ENCODE measurements around the gene SLC27A3. TPM values are rescaled to one million over a fixed set of nuclear protein-coding genes. Genes with fewer than 3 reads are reported as not detected.
"Not testable (repeated sequence)": the region's sequence is repeated elsewhere in the genome, so short reads cannot be mapped to it uniquely, and the experiment has no call there.

The SLC27A3 gene
- total RNA-seq, 1 donor from 2014 or later: 14.5 TPM

GRCh38 chr1:153763365-153764225 lies 11.6 kb upstream of the SLC27A3 start:
- DNase-seq: no peak

DNA sequence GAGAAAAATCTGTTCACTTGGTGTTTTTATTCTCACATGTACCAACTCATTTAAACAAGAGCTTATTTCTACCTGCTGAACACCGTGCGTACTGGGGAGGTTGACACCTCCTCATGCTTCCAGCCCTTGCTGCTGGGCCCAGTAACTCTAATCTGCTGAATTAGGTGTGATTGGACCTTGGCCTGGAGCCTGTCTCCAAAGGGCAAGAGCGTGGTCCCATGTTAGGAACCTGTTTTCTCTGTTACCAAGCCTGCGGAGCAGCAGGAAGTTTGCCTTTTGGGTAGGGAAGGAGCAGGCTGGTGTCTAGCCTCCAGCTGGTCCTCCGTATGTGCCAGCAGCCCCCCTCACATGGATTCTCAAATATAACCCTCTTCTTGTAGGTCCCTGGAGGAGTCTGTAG lies 10.9 kb upstream of the SLC27A3 start:
- no peak for DNase-seq

- DNase-seq: not testable (repeated sequence)
Observed at GRCh38 chr1:153766663-153767062, 8.5 kb upstream of the SLC27A3 start.

DNA sequence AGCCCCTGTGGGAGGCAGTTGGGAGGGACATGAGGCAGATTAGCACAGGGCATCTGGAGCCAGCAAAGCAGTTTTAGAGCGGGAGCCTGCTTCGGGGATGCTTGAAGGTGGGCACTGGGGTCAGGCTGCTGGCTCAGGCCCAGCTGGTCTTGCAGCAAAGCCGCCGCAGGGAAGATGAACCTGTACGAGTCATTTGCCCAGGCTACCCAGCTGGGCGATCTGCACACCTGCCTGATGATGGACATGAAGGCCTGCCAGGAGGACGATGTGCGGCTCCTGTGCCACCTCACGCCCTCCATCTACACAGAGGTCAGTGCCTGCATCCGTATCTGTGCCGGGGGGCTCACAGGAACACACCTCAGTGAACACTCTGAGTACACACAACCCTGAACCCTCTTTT lies 7.7 kb upstream of the SLC27A3 start:
- DNase-seq: no peak

DNA sequence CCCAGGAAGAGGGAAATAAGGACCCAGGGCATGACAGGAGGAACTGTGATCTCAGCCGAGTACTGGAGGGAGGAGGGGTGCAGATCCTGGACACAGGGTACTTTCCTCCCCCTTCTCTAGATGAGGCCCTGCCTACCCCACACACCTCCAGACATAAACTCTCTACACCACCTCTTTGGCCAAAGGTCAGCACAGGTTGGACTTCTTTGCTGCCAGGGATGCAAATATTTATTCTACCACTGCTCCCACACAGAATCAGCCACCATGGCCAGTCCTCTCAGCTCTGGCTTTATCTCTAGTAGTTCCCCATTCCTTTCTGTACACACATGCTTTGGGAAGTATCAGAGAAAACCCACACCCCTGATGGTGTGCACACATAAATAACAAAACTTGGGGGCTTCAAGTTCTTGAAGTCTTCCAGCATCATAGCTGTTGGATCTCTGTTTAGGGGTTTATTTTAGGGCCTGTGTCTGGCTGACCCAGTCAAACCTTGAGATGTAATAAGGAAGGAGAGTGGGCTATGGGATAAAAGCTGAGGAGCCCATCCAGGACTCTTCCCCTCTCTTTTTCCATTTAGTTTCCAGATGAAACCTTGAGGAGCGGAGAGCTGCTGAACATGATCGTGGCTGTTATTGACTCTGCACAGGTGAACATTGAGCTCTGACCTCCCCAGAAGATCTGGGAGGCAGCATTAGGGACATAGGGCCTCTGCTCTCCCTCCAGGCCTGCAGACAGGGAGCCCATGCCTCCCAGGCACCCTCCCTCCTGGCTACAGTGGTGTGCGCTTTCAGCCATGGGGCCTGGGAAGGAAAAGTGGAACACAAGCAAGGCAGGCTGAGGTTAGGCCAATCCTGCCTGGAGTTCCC lies 6.7 kb upstream of the SLC27A3 start:
- no peak for DNase-seq

DNA sequence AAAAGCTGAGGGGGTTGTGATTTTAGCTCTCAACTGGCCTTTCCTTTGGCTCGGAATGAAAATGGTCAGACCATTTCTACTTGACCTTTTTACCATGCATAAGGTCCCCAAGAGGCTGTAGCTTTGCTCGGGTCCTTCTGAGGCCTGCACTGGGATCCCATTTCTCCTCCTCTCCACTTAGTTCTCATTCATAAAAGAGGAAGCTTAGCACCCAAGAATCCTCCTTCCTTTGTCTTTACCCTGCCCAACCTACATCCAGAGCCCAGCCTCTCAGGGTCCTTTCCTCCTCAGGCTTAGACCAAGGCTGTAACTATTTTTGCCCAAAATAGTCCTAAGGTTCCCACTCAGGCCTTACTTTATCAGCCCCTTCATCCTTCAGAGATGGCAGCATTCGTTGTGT lies 6.0 kb upstream of the SLC27A3 start:
- DNase-seq: no peak

- DNase-seq: no peak
Observed at GRCh38 chr1:153770797-153771196, 4.4 kb upstream of the SLC27A3 start.

- DNase-seq: no peak
Observed at GRCh38 chr1:153771261-153771660, 3.9 kb upstream of the SLC27A3 start.

GRCh38 chr1:153771841-153772593 lies 3.2 kb upstream of the SLC27A3 start:
- DNase-seq: no peak

GRCh38 chr1:153773096-153773921 lies 1.9 kb upstream of the SLC27A3 start:
- no peak for DNase-seq

DNA sequence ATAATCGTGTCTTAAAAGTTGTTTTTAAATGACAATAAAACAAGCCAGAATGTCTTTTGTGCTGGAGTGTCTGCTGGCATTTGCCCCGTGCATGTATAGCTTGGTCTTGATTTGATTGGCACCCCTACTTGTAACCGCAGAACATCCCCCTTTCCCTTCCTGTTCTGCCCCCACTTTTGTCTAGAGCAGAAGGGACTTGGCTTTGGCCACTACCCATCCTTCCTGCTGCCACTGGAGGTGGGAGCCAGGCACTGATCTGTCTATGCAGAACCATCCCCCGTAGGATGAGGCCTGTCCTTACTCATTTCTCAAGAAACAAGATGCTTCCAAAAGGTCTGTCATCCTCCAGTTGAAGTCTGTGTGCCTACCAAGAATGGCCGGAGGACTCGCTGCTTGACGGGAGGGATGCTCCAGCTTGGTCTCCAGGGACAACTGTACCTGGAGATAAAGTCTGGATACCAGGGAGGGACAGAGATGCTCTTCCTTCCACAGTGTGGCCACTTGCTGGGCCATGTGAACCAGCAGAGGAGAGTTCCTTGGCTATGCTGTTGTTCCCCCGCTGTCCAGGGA lies 1.1 kb upstream of the SLC27A3 start:
- DNase-seq: no peak

GRCh38 chr1:153775458-153776327 lies 486 bp downstream of the SLC27A3 start:
- peak; percentile 32 for DNase-seq

GRCh38 chr1:153776352-153776751 lies 1.1 kb downstream of the SLC27A3 start:
- DNase-seq: no peak

DNA sequence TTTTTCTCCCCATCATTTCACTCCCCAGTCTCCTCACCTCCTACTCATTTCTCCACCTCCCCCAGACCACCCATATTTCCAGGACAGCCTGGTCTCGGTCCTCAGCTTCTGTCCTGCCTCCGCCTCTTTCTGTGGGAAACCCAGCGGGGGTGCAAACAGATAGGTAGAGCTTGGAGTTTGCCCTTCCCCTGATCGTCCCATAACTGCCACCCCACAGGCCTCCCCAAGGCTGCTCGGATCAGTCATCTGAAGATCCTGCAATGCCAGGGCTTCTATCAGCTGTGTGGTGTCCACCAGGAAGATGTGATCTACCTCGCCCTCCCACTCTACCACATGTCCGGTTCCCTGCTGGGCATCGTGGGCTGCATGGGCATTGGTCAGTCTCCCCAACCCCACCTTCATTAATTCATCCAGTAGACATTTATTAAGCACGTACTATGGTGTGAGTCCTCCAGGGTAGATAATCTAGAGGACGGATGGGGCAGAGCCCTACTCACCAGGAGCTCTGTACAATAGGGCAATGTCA lies 1.7 kb downstream of the SLC27A3 start:
- DNase-seq: no peak

- no peak for DNase-seq
Observed at GRCh38 chr1:153777648-153778047, 2.4 kb downstream of the SLC27A3 start.

DNA sequence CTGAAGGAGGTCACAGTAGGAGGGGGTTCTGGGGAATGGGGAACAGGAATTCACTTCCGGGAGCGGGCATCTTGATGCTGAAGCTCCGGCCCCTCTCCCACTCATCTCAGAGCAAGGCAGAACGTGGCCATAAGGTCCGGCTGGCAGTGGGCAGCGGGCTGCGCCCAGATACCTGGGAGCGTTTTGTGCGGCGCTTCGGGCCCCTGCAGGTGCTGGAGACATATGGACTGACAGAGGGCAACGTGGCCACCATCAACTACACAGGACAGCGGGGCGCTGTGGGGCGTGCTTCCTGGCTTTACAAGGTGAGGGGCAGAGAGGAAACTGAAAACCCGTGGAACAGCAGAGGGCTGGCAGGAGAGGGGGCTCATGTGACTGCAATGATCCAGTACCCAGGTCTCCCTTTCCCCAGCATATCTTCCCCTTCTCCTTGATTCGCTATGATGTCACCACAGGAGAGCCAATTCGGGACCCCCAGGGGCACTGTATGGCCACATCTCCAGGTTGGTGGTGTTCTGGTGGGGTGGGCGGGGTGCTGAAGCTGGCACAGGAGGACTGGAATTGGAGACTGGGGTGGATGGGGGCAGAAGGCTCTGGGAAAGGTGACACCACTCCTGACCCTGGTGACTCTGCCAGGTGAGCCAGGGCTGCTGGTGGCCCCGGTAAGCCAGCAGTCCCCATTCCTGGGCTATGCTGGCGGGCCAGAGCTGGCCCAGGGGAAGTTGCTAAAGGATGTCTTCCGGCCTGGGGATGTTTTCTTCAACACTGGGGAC lies 3.0 kb downstream of the SLC27A3 start:
- DNase-seq: no peak

DNA sequence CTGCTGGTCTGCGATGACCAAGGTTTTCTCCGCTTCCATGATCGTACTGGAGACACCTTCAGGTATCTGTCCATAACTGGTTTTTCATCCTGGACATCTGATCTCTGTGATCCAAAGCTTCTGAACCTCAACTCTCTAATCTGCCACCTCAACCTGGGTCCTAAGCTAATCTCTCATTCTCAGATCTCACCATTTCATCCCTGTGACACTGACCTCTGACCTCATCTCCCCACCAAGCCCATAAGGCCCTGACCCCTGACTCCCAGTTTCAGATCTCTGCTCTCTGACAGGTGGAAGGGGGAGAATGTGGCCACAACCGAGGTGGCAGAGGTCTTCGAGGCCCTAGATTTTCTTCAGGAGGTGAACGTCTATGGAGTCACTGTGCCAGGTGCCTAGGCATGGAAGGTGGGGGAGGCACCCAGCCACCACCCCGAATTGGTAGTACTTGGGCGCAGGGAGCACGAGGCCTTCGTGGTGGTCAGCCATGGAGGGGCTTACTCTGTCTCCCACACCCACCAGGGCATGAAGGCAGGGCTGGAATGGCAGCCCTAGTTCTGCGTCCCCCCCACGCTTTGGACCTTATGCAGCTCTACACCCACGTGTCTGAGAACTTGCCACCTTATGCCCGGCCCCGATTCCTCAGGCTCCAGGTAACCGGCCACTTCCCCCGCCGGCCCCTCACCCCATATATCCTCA lies 3.8 kb downstream of the SLC27A3 start:
- no peak for DNase-seq

DNA sequence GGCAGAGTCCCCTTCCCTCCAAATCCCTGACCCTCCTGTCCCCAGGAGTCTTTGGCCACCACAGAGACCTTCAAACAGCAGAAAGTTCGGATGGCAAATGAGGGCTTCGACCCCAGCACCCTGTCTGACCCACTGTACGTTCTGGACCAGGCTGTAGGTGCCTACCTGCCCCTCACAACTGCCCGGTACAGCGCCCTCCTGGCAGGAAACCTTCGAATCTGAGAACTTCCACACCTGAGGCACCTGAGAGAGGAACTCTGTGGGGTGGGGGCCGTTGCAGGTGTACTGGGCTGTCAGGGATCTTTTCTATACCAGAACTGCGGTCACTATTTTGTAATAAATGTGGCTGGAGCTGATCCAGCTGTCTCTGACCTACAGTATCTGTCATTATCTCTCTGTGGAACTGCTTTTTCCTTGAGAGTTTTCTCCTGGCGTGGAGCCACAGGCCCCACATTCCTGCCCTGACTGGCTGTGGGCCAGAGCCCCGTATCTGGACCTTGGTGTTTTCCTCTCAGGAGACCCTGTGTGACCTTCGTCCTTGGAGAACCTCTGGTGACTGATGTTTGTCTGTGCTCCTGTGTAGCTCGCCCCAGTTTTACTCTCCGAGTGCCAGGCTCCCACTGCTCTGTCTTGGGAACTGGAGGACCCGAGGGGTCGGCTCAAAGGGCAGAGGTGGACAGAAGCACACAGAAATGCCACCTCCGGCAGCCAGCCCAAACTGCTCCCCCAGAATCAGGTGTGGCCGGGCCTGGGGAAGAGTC lies 4.8 kb downstream of the SLC27A3 start:
- no peak for DNase-seq
